Measurements from ENCODE around the gene ERICH3.
"Not testable (repeated sequence)": the region's sequence is repeated elsewhere in the genome, so short reads cannot be mapped to it uniquely, and the experiment has no call there.

The ERICH3 gene

GRCh38 chr1:74681001-74681400 lies 7.4 kb upstream of the ERICH3 start:
- no peak for DNase-seq (ENCODE audit: low spot score)

GRCh38 chr1:74679811-74680210 lies 6.2 kb upstream of the ERICH3 start:
- DNase-seq (ENCODE audit: low spot score): no peak

GRCh38 chr1:74677926-74678325 lies 4.3 kb upstream of the ERICH3 start:
- no peak for DNase-seq (ENCODE audit: low spot score)

- DNase-seq (ENCODE audit: low spot score): no peak
These were observed 871 bp upstream of the ERICH3 start for GRCh38 chr1:74674278-74675048.

GRCh38 chr1:74670866-74671265 lies 2.7 kb downstream of the ERICH3 start:
- not testable (repeated sequence) for DNase-seq (ENCODE audit: low spot score)

- no peak for DNase-seq (ENCODE audit: low spot score)
These were observed 18.9 kb downstream of the ERICH3 start for GRCh38 chr1:74654708-74655107.

- no peak for DNase-seq (ENCODE audit: low spot score)
These were observed 20.9 kb downstream of the ERICH3 start for GRCh38 chr1:74652711-74653139.

- no peak for DNase-seq (ENCODE audit: low spot score)
These were observed 23.0 kb downstream of the ERICH3 start for GRCh38 chr1:74650561-74650960.

GRCh38 chr1:74641876-74642275 lies 31.7 kb downstream of the ERICH3 start:
- no peak for DNase-seq (ENCODE audit: low spot score)

- DNase-seq (ENCODE audit: low spot score): no peak
These were observed 32.4 kb downstream of the ERICH3 start for GRCh38 chr1:74641161-74641560.

- DNase-seq (ENCODE audit: low spot score): no peak
These were observed 36.3 kb downstream of the ERICH3 start for GRCh38 chr1:74637296-74637695.

GRCh38 chr1:74629283-74629682 lies 44.3 kb downstream of the ERICH3 start:
- DNase-seq (ENCODE audit: low spot score): no peak

- DNase-seq (ENCODE audit: low spot score): no peak
These were observed 49.9 kb downstream of the ERICH3 start for GRCh38 chr1:74623716-74624115.

GRCh38 chr1:74620242-74620641 lies 53.4 kb downstream of the ERICH3 start:
- no peak for DNase-seq (ENCODE audit: low spot score)

GRCh38 chr1:74618974-74619373 lies 54.6 kb downstream of the ERICH3 start:
- no peak for DNase-seq (ENCODE audit: low spot score)

GRCh38 chr1:74613894-74614293 lies 59.7 kb downstream of the ERICH3 start:
- no peak for DNase-seq (ENCODE audit: low spot score)

GRCh38 chr1:74611887-74612286 lies 61.7 kb downstream of the ERICH3 start:
- no peak for DNase-seq (ENCODE audit: low spot score)

GRCh38 chr1:74610961-74611360 lies 62.6 kb downstream of the ERICH3 start:
- no peak for DNase-seq (ENCODE audit: low spot score)

GRCh38 chr1:74609810-74610371 lies 63.7 kb downstream of the ERICH3 start:
- no peak for DNase-seq (ENCODE audit: low spot score)

GRCh38 chr1:74596717-74597116 lies 76.9 kb downstream of the ERICH3 start:
- no peak for DNase-seq (ENCODE audit: low spot score)

- DNase-seq (ENCODE audit: low spot score): no peak
These were observed 79.4 kb downstream of the ERICH3 start for GRCh38 chr1:74593887-74594866.

GRCh38 chr1:74592580-74593355 lies 80.8 kb downstream of the ERICH3 start:
- no peak for DNase-seq (ENCODE audit: low spot score)
